Stimulated activated naive CD4-positive, alpha-beta T cell treated with Interleukin-2 at 50 U/mL for 16 hours (primary cell): ENCODE results near the gene DAZAP1.

ENCODE experiments used
- DNase-seq: peaks from one replicate; lab custom pipeline; 2025; lab: John Stamatoyannopoulos, UW

Gene DAZAP1

DNA sequence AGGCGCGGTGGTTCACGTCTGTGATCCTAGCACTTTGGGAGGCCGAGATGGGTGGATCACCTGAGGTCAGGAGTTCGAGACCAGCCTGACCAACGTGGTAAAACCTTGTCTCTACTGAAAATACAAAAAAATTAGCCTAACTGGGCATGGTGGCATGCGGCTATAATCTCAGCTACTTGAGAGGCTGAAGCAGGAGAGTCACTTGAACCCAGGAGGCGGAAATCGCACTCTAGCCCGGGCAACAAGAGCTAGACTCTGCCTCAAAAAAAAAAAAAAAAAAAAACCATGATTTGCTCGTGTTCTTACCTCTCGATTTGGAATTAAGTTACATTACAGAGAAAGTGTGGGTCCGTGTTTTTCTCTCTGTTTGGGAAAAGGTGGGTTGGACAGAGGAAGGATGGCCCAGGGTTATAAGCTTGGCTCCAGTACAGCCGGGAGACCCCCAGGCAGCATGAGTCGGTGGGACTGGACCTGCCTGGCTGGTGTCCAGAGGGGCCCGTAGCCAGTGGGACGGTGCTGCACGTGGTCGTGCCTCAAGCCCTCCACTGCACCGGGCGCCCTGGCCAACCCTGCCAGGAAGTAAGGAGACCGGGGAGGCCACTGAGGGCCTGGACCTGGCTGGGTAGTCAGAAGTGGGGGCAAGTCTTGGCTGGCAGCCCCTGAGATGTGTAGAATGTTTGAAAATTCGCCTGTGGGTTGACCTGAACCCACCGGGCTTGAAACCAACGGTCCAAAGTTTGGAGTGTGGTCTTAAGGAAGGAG lies 34.5 kb downstream of the DAZAP1 start:
- DNase-seq, result no peak

DNA sequence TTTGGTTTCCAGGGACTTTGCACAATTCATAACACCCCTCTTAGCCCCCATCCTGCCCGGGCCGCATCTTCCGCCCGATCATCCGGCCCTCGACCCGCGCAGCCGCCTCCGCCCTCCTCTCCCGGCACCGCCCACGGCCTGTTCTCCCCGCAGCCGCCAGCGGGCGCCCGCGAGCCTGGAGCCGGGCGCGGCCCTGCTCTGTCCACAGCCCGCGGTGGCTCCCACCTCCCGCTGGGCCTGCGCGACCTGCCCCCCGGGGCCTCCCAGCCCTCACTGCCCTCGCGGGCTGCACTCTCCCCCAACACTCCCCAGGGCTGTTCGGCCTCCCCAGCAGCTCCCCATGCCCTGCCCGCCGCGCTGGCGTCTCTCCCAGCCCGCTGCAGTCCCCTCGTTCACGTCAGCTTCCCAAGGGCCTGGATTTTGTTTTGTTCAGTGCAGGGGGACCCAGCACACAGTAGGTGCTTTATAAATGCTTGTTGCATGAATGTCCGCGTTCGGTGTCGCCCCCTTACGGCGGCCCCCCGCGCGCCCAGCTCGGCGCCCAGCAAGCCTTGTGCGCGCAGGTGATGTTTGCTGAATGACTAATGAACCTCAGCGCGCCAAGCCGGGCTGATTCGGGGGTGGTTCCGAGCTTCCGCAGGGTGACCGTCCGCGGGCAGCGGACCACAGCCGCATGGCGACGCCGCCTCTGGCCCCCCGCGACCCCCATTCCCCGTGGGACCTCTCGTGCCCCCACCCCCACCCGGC lies 38.0 kb downstream of the DAZAP1 start:
- DNase-seq, result peak; percentile 69

DNA sequence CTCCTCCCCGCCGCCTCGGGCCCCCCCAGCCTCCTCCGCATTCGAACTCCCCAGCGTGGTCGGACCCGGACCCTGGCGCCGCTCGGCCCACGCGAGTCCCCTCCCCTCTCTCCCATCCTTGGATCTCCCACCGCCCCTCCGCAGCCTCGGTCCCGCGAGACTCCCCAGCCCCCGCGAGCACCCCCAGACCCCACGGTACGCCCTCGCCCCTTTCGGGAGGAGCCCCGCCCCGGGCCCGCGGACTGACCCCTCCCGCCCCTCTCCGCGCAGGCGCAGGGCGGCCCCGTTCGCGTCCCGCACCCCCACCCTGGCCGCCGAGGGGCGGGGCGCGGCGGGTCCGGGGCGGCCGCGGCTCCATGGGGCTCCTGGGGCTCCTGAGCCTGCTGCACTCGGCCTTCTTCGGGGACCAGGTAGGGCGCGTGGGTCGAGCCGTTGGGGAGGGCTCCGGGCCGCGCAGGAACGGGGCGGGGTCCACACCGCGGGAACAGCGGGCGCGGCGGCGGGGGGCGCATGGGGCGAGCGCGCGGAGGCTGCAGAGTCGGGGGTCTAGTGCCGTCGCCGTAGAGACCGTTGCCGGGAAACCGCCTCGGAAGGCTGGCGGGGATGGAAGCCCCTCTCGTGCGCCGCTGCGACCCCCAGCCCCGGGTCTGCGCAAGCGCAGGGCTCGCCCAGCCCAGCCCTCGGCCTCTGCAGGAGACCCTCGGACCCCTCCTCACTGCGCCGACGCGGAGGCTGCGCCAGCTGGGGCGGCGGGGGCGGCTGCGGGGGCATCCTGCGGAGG lies 38.7 kb downstream of the DAZAP1 start:
- DNase-seq, result no peak

DNA sequence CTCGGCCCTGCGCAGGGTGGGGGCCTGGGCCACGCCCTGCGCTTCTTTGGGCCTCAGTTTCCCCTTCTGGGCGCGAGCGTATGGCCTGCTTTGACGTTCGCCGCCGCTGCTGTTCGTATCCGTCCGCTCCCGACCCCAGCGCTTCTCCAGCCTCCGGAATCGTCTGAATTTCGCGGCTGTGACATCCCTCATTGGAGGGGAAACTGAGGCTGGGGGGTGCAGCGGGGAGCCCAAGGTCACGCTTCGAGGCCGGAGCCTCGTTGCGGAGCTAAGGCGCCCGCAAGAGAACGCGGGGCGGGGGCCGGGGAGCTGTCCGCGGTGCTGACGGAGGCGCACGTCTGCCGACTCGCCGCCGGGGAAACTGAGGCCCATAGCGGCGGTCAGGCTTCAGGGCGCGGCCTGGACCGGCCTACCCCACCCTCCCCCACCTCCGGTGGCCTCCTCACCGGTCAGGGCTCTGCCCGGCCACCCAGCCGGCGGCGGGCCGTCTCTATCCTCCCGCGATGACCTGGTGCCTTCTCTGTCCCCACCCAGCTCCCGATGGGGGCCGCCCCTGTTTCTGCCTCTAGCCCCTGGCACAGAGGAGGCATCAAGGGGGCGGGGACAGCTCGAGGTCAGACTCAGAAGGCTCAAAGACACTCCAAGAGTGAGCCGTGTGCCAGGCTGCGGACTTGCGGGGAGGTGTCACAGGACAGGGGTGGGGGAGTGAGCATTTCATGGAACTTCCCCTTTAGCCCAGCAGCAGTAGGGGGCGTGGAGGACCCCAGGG lies 39.5 kb downstream of the DAZAP1 start:
- DNase-seq, result no peak

DNA sequence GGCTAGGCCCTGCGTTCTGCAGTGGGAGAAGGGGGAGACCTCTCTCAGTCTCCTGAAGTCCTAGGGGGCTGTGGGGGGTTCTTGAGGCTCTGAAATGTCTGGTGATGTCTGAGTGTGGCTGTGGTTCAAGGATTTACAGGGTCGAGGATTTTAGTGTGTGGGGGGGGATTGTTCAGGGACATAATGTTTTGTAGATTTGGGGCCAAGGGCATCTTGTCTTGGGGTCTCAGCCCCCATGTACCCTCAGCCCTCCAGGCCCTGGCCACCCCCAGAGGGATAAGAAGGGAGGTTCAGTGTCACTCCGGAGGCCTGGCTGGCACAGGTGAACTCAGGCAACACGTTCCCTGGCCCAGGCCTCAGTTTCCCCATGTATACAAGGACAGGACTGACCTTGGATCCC lies 40.1 kb downstream of the DAZAP1 start:
- DNase-seq, result no peak

DNA sequence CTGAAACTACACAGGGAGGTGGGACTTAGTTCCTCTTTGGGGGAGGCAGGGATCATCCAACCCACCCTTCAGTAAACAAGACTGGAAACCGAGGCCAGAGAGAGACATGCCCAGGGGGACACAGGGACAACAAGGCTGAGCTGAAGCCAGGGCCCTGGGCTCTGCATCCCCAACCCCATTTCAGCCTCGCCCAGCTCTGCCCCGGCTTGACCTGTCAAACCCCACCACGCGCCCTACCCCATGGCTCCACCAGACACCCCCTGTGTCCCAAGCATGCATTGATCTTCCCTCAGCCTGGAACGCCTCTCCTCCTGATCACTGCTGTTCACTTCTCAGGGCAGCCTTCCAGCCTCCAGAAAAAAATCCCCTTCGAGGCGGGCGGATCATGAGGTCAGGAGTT lies 40.6 kb downstream of the DAZAP1 start:
- DNase-seq, result no peak

DNA sequence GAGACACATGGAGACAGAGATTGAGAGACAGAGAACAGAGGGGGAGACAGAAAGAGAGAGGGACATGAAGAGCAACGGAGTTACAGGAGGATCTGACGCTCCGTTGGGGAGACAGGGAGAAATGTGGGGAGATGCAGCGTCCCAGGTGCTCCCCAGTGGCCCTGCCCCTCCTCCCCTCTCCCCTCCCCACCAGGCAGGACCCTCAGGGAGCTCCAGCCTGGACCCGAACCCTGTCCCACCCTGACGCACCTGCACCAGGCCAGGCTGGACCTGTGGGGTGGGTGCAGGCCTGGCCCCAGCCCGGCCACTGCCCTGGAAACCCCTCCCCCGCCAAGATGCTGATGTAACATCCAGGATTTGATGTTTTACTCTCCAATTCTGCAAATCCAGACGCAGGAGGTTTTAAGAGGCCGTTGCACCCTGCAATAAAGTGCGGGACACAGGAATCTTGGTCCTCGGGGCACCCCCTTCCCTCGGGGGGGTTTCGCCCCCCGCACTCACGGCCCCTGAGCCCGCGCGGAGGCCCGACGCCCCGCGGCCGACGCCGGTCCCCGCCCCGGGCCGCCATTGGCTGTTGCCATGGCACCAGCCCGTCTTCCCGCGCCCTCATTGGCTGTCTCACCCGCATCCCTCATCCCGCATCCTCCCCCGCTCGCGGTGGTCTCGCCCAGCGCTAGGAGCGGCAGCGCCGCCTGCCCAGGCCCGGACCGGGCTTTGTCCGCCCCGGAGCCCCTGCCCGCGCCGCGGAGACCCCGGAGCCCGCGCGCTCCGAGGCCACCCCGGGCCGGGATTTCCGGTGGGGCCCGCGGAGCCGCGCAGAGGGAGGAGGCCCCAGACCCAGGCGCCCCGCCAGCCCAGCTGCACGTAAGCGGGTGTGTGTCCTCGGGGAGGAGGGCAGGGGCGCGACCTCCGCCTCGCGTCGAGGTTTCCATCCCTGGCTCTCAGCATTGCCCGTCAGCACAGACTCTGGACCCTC lies 42.4 kb downstream of the DAZAP1 start, which contains the start of gene APC2:
TSS of gene APC2 (plus strand) at position 655 of the 976 bp plus-strand sequence. CDS start 2,881 bp downstream, outside the sequence.
- DNase-seq, result no peak

DNA sequence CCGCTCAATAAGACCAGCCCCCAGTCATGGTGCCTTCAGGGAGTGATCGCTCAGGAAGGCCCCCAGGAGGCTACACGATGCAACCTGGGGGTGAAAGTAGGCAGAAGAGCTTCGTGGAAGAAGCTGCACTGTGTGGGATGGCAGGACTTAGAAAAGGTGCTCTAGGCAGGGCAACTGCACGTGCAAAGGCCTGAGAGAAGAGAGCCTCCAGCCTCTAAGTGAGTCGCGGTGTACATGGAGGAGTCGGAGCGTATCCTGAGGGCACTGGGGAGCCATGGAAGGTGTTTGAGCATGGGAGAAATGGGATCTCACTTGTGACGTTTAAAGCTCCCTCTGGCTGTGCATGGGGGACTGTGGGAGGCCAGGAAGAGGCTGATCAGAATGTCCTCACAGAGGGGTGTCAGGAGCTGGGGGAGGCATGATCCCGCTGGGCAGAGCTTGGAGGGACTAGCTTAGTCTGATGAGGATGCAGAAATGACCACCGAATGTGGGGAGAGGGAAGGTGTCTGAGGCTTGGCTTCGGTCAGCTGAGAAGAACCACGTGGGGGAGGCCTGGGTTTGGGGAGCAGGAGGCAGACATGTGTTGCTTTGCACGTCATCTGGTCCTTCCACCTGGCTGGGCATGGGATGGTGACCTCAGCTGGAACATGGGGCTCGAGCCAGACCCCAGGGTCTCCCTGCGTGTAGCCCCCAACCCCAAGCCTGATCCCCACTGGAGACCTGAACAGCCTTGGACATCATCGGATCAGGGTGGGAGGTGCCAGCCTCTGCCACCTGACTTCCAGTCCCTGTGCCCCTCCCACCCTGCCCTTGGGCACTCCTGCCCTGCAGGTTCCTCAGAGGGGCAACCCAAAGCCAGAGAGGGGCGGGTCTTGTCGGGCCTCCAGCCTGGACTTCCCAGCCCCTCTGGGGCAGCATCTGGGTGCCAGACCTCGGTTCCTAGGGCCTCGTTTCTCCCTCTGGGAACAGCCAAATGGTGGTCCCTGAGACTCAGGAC lies 43.6 kb downstream of the DAZAP1 start:
- DNase-seq, result no peak

DNA sequence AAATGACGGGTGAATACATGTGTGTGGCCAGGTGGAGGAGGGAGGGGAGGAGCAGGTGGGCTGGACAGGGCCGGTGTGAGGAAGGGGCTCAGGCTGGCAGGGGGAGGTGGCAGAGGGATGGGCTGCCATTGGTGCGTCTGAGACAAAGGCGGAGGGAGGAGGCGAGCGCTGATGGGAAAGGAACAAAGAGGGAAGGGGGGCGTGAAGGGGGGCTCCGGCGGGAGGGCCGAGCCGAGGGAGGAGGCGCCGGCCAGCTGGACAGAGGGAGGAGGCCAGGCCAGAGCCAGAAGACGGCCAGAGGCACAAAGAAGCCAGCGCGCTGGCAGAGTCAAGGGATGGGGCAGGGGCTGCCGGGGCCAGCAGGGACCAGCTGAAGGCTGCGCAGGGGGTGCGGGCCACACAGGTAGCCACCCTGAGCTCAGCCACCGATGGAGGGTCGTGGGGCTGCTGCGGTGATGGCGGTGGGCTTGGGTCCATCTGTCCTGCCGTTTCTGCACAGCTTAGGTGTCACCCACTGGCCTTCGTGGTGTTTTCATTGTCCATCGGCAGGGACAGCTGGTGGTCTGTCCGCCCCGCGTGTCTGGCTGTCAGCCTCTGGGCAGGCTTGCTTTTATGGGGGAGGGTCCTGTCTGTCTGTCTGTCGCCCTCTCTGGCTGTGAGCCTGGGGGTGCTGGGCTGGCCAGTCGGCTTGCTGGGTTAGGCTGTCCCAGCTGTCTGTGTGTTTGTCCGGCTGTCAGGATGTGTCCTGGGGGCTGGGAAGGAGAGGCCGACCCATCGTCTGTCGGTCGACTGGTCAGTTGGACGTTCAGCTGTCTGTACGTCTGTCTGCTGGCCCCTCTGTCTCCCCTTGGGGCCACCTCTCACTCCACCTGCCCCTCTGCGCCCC lies 44.8 kb downstream of the DAZAP1 start:
- no peak for DNase-seq

DNA sequence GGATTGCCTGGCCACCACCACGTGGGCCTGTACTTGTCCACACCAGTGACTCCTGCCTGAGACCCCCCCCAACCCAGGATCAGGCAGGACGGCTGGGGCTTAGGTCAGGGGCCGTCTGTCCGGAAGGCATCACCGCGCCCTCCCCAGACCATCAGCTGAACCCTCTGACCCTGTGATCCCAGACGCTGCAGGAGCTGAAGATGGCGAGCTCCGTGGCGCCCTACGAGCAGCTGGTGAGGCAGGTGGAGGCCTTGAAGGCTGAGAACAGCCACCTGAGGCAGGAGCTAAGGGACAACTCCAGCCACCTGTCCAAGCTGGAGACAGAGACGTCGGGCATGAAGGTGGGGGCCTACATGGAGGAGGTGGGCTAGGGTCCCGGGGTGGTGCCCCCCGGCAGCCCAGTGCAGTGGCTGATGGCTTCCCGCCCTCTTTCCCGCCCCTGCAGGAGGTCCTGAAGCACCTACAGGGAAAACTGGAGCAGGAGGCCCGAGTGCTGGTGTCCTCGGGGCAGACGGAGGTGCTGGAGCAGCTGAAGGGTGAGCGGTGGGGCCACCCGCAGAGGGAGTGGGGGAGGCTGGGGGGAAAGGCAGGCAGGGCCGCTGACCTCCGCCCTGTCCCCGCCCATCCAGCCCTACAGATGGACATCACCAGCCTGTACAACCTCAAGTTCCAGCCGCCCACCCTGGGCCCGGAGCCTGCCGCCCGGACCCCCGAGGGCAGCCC lies 45.6 kb downstream of the DAZAP1 start:
- no peak for DNase-seq

DNA sequence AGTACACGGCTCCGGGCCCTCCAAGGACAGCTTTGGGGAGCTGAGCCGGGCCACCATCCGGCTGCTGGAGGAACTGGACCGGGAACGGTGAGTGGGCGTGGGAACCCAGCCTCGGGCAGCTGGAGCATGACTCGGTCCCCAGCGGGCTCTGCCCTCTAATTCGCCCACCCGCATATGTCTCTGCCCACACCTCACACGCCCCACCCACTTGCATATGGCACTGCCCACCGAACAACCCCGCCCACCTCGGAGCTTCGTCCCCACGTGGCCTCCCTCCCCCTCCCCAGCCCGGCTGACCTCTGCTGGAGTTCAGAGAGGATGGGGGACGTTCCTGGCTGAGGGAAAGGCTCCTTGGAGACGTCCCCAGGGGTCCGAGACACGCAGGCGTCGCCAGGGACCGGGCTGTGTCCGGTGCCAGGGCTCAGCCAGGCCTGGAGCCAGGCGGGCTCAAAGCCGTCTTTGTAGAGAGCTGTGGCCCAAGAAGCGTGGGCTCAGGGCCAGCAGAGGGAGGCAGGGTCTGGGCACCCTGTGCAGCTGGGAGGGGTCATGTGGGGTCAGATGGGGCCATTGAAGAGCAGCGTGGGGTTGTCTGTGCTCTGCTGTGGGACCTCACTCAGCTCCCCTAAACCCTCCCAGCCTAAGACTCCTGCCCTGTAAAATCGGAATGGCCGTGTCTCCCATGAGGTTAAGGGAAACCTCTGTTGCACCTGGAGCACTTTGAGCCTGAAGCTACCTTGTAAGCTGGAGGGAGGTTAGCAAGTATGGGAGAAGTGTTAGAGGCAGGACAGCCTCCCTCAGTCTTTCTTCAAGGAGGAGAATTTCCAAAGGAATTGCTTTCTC lies 46.4 kb downstream of the DAZAP1 start:
- no peak for DNase-seq

DNA sequence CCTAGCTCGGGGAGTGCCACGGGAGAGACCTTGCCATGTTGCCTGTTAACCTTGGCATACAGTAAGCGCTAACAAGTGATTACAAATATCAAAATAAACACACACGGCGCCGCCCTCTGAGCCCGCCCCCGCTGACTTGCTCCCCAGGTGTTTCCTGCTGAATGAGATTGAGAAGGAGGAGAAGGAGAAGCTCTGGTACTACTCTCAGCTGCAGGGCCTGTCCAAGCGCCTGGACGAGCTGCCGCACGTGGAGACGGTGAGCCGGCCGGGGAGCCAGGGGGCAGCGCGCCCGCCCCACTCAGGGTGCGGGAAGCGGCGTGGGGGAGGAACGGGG lies 47.6 kb downstream of the DAZAP1 start:
- DNase-seq, result no peak

DNA sequence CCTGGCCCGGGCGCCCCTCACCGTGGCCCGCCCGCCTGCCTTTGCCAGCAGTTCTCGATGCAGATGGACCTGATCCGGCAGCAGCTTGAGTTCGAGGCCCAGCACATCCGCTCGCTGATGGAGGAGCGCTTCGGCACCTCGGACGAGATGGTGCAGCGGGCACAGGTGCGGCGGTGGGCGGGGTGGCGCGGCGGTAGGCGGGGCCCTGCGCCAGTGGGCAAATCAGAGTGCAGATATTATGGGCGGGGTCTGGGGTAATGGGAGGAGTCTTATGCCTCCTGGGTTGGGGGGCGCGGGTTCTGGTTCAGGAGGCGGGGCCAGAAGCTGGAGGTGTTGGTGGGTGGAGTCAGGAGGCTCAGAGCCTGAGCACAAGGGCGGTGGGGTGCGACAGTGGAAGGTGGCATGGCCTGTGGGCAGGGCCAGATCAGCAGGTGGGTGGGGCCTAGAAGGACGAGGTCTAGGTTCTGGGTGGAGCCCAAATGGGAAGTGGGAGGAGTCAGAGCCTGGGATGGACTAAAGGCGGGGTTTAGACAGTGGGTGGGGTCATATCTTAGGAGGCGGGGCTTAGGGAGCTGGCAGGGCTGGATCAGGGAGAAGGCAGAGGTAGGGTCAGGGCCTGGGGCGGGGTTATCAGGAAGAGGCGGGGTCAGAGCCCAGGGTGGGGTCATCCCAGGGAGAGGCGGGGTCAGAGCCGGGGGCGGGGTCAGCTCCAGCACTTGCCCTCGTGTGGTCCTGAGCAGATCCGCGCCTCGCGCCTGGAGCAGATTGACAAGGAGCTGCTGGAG lies 48.1 kb downstream of the DAZAP1 start:
- peak; percentile 35 for DNase-seq

DNA sequence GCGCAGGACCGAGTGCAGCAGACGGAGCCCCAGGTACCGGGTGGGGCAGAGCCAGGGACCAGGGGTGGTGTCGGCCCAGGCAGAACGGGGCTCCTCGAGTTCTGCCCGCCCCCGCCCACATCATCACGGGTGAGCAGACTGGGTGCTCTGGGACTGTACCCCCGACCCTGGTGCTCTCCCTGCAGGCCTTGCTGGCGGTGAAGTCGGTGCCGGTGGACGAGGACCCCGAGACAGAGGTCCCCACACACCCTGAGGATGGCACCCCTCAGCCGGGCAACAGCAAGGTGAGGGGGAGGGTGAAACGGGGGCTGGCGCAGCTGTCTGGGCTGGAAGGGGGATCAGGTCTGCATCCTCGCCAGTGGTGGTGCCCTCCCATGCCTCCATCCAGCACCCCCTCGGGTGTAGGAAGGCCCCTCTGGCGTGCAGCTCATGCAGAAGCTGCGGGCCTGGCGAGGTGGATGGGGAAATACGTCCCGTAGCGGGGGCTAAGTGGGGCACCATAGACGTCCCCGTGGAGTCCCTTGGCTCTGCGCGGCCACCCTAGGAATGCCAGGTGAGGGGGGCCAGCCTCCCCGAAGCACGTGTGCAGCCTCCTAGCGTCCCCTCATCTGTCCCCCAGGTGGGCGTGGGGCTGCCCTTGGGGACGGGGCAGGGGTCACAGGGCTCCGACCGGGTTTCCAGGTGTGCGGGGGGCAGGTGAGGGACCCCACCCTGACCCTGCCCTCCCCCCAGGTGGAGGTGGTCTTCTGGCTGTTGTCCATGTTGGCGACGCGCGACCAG lies 48.9 kb downstream of the DAZAP1 start:
- no peak for DNase-seq

DNA sequence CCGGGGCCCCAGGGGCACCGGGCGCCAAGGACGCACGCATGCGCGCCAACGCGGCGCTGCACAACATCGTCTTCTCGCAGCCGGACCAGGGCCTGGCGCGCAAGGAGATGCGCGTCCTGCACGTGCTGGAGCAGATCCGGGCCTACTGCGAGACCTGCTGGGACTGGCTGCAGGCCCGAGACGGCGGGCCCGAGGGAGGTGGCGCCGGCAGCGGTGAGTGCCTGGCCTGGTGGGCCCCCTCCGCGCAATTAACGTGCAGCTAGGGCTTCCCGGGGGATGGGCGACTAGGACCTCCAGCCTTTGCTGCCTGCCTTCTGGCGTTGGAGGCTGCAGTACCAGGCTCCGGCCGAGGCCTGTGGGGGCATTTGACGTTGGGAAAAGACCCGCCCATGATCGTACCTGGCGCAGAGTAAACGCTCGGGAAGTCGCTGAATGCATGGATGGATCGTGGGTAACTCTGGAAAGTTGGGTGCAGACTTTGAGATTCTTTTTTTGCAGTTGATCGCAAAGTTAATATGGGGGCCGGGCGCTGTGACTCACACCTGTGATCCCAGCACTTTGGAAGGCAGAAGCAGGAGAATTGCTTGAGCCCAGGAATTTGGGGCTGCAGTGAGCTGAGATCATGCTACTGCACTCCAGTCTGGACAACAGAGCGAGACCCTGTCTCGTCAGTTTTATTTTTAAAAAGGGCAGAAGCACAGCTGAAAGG lies 49.8 kb downstream of the DAZAP1 start:
- no peak for DNase-seq
